Activated naive CD8-positive, alpha-beta T cell treated with anti-CD3 and anti-CD28 coated beads, Interleukin-2, amount 10 ng/mL, durations not matched to agents 7 days and 5 days (primary cell): Measurements from ENCODE around the gene MYL5. TPM values are rescaled to one million over a fixed set of nuclear protein-coding genes. Genes with fewer than 3 reads are reported as not detected.
"Not testable (repeated sequence)": the region's sequence is repeated elsewhere in the genome, so short reads cannot be mapped to it uniquely, and the experiment has no call there.

Source experiments
- ATAC-seq: fragments of 150-1000 bp; cut with Tn5 transposase; one replicate; pipeline ENCODE4 v1.10.0; 2021; ENCODE audit warnings: low read depth, moderate library complexity
- POLR2A ChIA-PET: fragments of 350-600 bp; sonication (Branson Sonifier 250); formaldehyde crosslinking; loops from one replicate; lab custom pipeline; 2021; ENCODE audit warnings: antibody characterized with exemption; lab: Charles Lee
- DNase-seq: peaks from one replicate; pipeline ENCODE4 v3.0.0; 2021
- H3K27ac Mint-ChIP-seq: one replicate; pipeline ENCODE4 v1.8.0; 2022; ENCODE audit warnings: mild to moderate bottlenecking, mixed read lengths
- H3K27me3 Mint-ChIP-seq: one replicate; pipeline ENCODE4 v1.8.0; 2022; ENCODE audit warnings: mild to moderate bottlenecking, moderate library complexity, mixed read lengths
- H3K36me3 Mint-ChIP-seq: one replicate; pipeline ENCODE4 v1.8.0; 2021; ENCODE audit warnings: mild to moderate bottlenecking, mixed read lengths
- H3K4me1 Mint-ChIP-seq: one replicate; pipeline ENCODE4 v1.8.0; 2021; ENCODE audit warnings: mixed read lengths
- H3K4me3 Mint-ChIP-seq: one replicate; pipeline ENCODE4 v1.8.0; 2022; ENCODE audit warnings: mild to moderate bottlenecking, moderate library complexity, mixed read lengths
- H3K9me3 Mint-ChIP-seq: one replicate; pipeline ENCODE4 v1.8.0; 2021; ENCODE audit warnings: mixed read lengths
- total RNA-seq, 2 experiments: library from RNA; stranded (reverse); gene quantifications; one replicate each; pipeline ENCODE4 v1.2.3, GENCODE V29; 2021

Gene MYL5
- total RNA-seq, 2 experiments from 2014 or later = 20.0 to 21.5 TPM

GRCh38 chr4:664713-665231 is 9.6 kb upstream of the MYL5 start:
- Mint-ChIP-seq H3K27ac (peak overlapping the region; percentile 90), H3K9me3 (no peaks in the 10 kb centered on the region), H3K4me1 (peaks cover 6% of the 10 kb centered on the region), H3K27me3 (no peaks in the 10 kb centered on the region), H3K36me3 (peaks cover 16% of the 10 kb centered on the region), H3K4me3 (peak overlapping the region; percentile 85)
- DNase-seq (peak; percentile 29), ATAC-seq (no peak)
- POLR2A ChIA-PET = interaction anchor here (0.8 to 4.2 kb wide), 5 partner anchors 9 to 181 kb away, joined by 3 to 59 read pairs (median 4); partner anchors contain the start of genes ATP5ME and MYL5

DNA sequence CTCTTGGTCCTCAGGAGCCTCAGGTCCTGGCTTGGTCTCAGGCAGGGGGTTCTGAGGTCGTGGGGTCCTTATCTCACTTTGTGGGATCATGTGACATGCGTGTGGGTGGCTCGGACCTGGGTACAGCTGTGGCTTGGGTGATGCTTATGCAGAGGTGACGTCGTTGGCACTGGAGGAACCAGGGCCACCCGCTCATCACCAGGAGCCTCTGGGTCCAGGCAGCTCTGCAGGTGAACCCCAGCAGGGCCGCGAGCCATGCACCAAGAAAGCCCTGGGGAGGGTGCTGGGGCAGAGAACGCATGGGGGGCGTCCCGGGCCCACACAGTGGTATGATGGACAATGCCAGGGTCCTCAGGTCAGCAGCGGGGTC is 9.0 kb upstream of the MYL5 start:
- H3K4me1 Mint-ChIP-seq = peaks cover 6% of the 10 kb centered on the region
- no peak overlapping the region for H3K27ac Mint-ChIP-seq
- H3K9me3 Mint-ChIP-seq = no peaks in the 10 kb centered on the region
- no peak for ATAC-seq
- POLR2A ChIA-PET = interaction anchor here (0.8 to 4.2 kb wide), 2 partner anchors 8 to 22 kb away, joined by 3 to 59 read pairs; partner anchors contain the start of genes ATP5ME and MYL5
- H3K27me3 Mint-ChIP-seq = no peaks in the 10 kb centered on the region
- DNase-seq = peak; percentile 27
- H3K36me3 Mint-ChIP-seq = peaks cover 11% of the 10 kb centered on the region
- peak overlapping the region; percentile 25 for H3K4me3 Mint-ChIP-seq

- H3K27ac Mint-ChIP-seq = no peak overlapping the region
- no peak overlapping the region for H3K4me3 Mint-ChIP-seq
- H3K27me3 Mint-ChIP-seq = no peaks in the 10 kb centered on the region
- H3K4me1 Mint-ChIP-seq = peaks cover 6% of the 10 kb centered on the region
- H3K9me3 Mint-ChIP-seq = no peaks in the 10 kb centered on the region
- ATAC-seq (no peak), DNase-seq (no peak)
- POLR2A ChIA-PET = interaction anchor here (4.2 kb wide), 1 partner anchor 8 kb away, joined by 59 read pairs; the partner anchor contains the start of genes ATP5ME and MYL5
- peaks cover 10% of the 10 kb centered on the region for H3K36me3 Mint-ChIP-seq
Observed at GRCh38 chr4:665751-666435, 8.4 kb upstream of the MYL5 start.

- peaks cover 13% of the 10 kb centered on the region for H3K36me3 Mint-ChIP-seq
Observed at GRCh38 chr4:666436-666810, 7.9 kb upstream of the MYL5 start.

GRCh38 chr4:666822-667544 is 7.4 kb upstream of the MYL5 start:
- ATAC-seq (no peak), DNase-seq (peak; percentile 26)
- Mint-ChIP-seq H3K4me1 (peaks cover 6% of the 10 kb centered on the region), H3K9me3 (no peaks in the 10 kb centered on the region), H3K27ac (no peak overlapping the region), H3K36me3 (peaks cover 11% of the 10 kb centered on the region), H3K4me3 (no peak overlapping the region), H3K27me3 (no peaks in the 10 kb centered on the region)
- POLR2A ChIA-PET = no interaction called here

More at GRCh38 chr4:666436-666810, 7.9 kb upstream of the MYL5 start:
- H3K27ac Mint-ChIP-seq = no peak overlapping the region
- H3K4me1 Mint-ChIP-seq = peaks cover 6% of the 10 kb centered on the region
- DNase-seq (peak; percentile 26), ATAC-seq (no peak)
- no peak overlapping the region for H3K4me3 Mint-ChIP-seq
- POLR2A ChIA-PET = interaction anchor here (4.2 kb wide), 1 partner anchor 7 kb away, joined by 59 read pairs; the partner anchor contains the start of genes ATP5ME and MYL5
- H3K9me3 Mint-ChIP-seq = no peaks in the 10 kb centered on the region
- no peaks in the 10 kb centered on the region for H3K27me3 Mint-ChIP-seq

DNA sequence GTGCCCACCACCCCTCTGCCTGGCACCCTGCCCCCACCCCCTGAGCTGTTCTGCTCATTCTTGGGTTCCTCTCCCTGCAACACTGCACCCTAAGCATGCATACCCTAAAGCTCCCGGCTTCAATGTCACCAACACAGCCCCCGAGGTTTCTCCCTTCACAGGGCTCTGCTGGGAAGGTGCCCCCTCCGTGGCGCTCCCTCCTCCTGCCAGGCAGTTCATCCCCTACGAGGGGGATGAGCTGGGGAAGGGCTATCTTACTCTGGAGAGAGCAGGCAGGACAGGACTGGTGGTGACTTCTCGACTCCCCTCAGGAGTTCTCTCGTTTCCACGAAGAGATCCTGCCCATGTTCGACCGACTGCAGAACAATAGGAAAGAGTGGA is 6.8 kb upstream of the MYL5 start:
- POLR2A ChIA-PET = no interaction called here

DNA sequence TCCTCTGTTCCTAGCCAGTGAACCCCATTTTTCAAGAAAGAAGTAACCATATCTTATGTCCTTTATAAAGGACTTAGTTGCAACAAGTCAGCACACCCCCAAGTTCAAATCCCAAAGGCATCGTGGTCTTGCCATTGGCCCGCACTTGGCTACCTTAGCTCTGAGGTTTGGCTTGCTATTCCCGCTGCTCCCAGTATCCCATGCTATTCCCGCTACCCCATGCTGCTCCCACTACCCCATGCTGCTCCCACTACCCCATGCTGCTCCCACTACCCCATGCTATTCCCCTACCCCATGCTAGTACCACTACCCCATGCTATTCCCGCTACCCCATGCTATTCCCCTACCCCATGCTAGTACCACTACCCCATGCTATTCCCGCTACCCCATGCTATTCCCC is 6.1 kb upstream of the MYL5 start:
- not testable (repeated sequence) for H3K27me3 Mint-ChIP-seq, DNase-seq, H3K4me3 Mint-ChIP-seq, ATAC-seq, H3K4me1 Mint-ChIP-seq, H3K9me3 Mint-ChIP-seq, H3K27ac Mint-ChIP-seq
- H3K36me3 Mint-ChIP-seq = peaks cover 13% of the 10 kb centered on the region
- POLR2A ChIA-PET = interaction anchor here (0.5 kb wide), 1 partner anchor 387 kb away, joined by 3 read pairs; no protein-coding TSS in a partner anchor

More for the DNA sequence above, 6.8 kb upstream of the MYL5 start:
- no peaks in the 10 kb centered on the region for H3K9me3 Mint-ChIP-seq
- peaks cover 6% of the 10 kb centered on the region for H3K4me1 Mint-ChIP-seq
- H3K27ac Mint-ChIP-seq = no peak overlapping the region
- peaks cover 13% of the 10 kb centered on the region for H3K36me3 Mint-ChIP-seq
- H3K27me3 Mint-ChIP-seq = no peaks in the 10 kb centered on the region
- DNase-seq (no peak), ATAC-seq (no peak)
- no peak overlapping the region for H3K4me3 Mint-ChIP-seq

GRCh38 chr4:669806-670559 is 4.4 kb upstream of the MYL5 start:
- not testable (repeated sequence) for H3K4me3 Mint-ChIP-seq, H3K9me3 Mint-ChIP-seq, H3K27me3 Mint-ChIP-seq, H3K4me1 Mint-ChIP-seq, ATAC-seq, H3K27ac Mint-ChIP-seq, DNase-seq
- peaks cover 12% of the 10 kb centered on the region for H3K36me3 Mint-ChIP-seq
- POLR2A ChIA-PET = interaction anchor here (0.7 kb wide), 1 partner anchor 99 kb away, joined by 3 read pairs; no protein-coding TSS in a partner anchor

GRCh38 chr4:671769-672168 is 2.6 kb upstream of the MYL5 start:
- DNase-seq = no peak
- no peak overlapping the region for H3K27ac Mint-ChIP-seq
- H3K9me3 Mint-ChIP-seq = no peaks in the 10 kb centered on the region
- peaks cover 12% of the 10 kb centered on the region for H3K36me3 Mint-ChIP-seq
- no peak overlapping the region for H3K4me3 Mint-ChIP-seq
- POLR2A ChIA-PET = interaction anchor here (4.2 kb wide), 1 partner anchor 8 kb away, joined by 59 read pairs; no protein-coding TSS in a partner anchor
- no peak for ATAC-seq
- peaks cover 6% of the 10 kb centered on the region for H3K4me1 Mint-ChIP-seq
- no peaks in the 10 kb centered on the region for H3K27me3 Mint-ChIP-seq

DNA sequence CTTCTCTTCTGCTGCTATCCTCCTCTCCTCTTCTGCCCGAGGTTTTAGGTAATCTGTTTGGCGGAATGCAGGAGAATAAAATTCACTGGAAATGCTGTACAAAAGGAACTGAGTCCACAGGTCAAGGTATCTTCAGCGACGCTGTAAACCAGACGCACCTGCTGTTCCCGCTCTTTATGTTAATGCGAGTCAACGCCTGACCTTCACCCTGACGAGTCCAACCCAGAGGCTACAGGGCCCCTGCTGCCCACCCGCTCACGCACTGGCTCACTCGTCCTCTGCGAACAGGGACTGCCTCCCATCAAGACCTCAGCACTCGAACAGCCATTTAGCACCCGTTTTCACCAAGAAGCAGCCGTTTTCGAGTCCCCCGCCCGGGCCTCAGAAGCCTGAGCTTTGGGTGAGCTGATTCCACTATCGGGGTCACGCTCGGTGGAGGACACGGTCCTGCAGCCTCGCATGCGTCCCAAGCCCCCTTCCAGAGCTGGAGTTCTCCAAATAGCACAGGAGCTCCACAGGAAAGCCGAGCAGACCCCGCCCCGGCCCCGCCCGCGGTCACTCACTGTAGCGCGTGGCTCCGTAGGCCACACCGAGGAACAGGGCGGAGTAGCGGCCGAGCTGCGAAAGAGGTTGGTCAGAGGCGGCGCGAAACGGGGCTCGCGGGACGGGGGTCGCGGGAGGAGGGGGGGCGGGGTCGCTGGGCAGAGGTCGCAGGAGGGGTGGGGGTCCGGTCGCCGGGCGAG is 822 bp upstream of the MYL5 start:
- DNase-seq (peak; percentile 47), ATAC-seq (no peak)
- POLR2A ChIA-PET = interaction anchor here (0.8 to 4.2 kb wide), 8 partner anchors 9 to 336 kb away, joined by 3 to 59 read pairs (median 6); partner anchors contain the start of gene ZNF141
- Mint-ChIP-seq H3K4me1 (peaks cover 6% of the 10 kb centered on the region), H3K27me3 (no peaks in the 10 kb centered on the region), H3K9me3 (no peaks in the 10 kb centered on the region), H3K27ac (peak overlapping the region; percentile 80), H3K36me3 (peaks cover 12% of the 10 kb centered on the region), H3K4me3 (peak overlapping the region; percentile 85)

GRCh38 chr4:675036-675882 is 917 bp downstream of the MYL5 start:
- POLR2A ChIA-PET = interaction anchor here (1.1 to 4.2 kb wide), 4 partner anchors 11 to 431 kb away, joined by 5 to 59 read pairs (median 8); no protein-coding TSS in a partner anchor
- Mint-ChIP-seq H3K27me3 (no peaks in the 10 kb centered on the region), H3K36me3 (peaks cover 12% of the 10 kb centered on the region), H3K27ac (peak overlapping the region; percentile 84), H3K4me1 (peaks cover 8% of the 10 kb centered on the region), H3K9me3 (no peaks in the 10 kb centered on the region), H3K4me3 (peak overlapping the region; percentile 85)
- peak; percentile 1 for ATAC-seq
- DNase-seq = no peak
